RKO (cell line): ENCODE data around the gene TNFSF13.
"Not testable (repeated sequence)": the region's sequence is repeated elsewhere in the genome, so short reads cannot be mapped to it uniquely, and the experiment has no call there.

ENCODE experiments used
- DNase-seq: peaks from one replicate; pipeline ENCODE4 v3.0.0-alpha.2; 2016; ENCODE audit warnings: low spot score

TNFSF13 gene

GRCh38 chr17:7591596-7591995 lies 33.0 kb downstream of the TNFSF13 start:
- DNase-seq = no peak

GRCh38 chr17:7592422-7593021 lies 34.0 kb downstream of the TNFSF13 start:
- DNase-seq = no peak

GRCh38 chr17:7593296-7593695 lies 34.7 kb downstream of the TNFSF13 start:
- DNase-seq = no peak

- not testable (repeated sequence) for DNase-seq
Measured at GRCh38 chr17:7597561-7597960, 39.0 kb downstream of the TNFSF13 start.

- no peak for DNase-seq
Measured at GRCh38 chr17:7606280-7606679, 47.7 kb downstream of the TNFSF13 start.

- no peak for DNase-seq
Measured at GRCh38 chr17:7610641-7611040, 52.1 kb downstream of the TNFSF13 start.
